HepG2 (cell line): Measurements from ENCODE around the gene TUBA4A. TPM values are rescaled to one million over a fixed set of nuclear protein-coding genes. Genes with fewer than 3 reads are reported as not detected.

Experiments
- AFF4 ChIP-seq: sonication (generic); formaldehyde crosslinking; IDR thresholded peaks from 2 replicates; pipeline ENCODE4 v1.4.0; 2020; ENCODE audit warnings: missing genetic modification reagents
- NFE2L1 ChIP-seq: sonication (generic); formaldehyde crosslinking; IDR thresholded peaks from 2 replicates; pipeline ENCODE4 v1.4.0; 2020; ENCODE audit warnings: missing genetic modification reagents, mild to moderate bottlenecking, borderline replicate concordance
- SPEN ChIP-seq: sonication (generic); formaldehyde crosslinking; IDR thresholded peaks from 2 replicates; pipeline ENCODE4 v1.5.1; 2020; ENCODE audit warnings: low read depth, mild to moderate bottlenecking, missing genetic modification reagents
- XRCC5 ChIP-seq: fragments of 200-400 bp; formaldehyde crosslinking; optimal IDR thresholded peaks from 2 replicates; pipeline ENCODE3; 2017; ENCODE audit warnings: mild to moderate bottlenecking, low read length
- ZBTB34 ChIP-seq: sonication (generic); formaldehyde crosslinking; IDR thresholded peaks from 2 replicates; pipeline ENCODE4 v1.8.0; 2022; ENCODE audit warnings: mild to moderate bottlenecking, missing genetic modification reagents
- ZFAT ChIP-seq: sonication (generic); formaldehyde crosslinking; conservative IDR thresholded peaks from 2 replicates; pipeline ENCODE4 v1.8.1; 2023; ENCODE audit warnings: missing genetic modification reagents, inconsistent platforms
- ZNF143 ChIP-seq: sonication (generic); formaldehyde crosslinking; IDR thresholded peaks from 2 replicates; pipeline ENCODE4 v1.4.0; 2020; ENCODE audit warnings: missing genetic modification reagents
- ZNF503 ChIP-seq: sonication (generic); formaldehyde crosslinking; IDR thresholded peaks from 2 replicates; pipeline ENCODE4 v1.4.0; 2020; ENCODE audit warnings: missing genetic modification reagents
- ZNF709 ChIP-seq: sonication (generic); formaldehyde crosslinking; IDR thresholded peaks from 2 replicates; pipeline ENCODE4 v1.5.0; 2020; ENCODE audit warnings: mild to moderate bottlenecking, missing genetic modification reagents
- ZNF891 ChIP-seq: sonication (generic); formaldehyde crosslinking; IDR thresholded peaks from 2 replicates; pipeline ENCODE4 v1.5.0; 2020; ENCODE audit warnings: mild to moderate bottlenecking, missing genetic modification reagents
- polyA plus RNA-seq, 8 experiments: library from polyadenylated mRNA; depleted of rRNA in 3 of 8; stranded (reverse) in 7 of 8; unstranded in 1 of 8; fragments of >200 nt; fragmentation: Illumina TruSeq in 4 of 8; extraction: Trizol in 4 of 8; gene quantifications; 2 replicates each; pipeline versions ENCODE4 v1.2.1 to v1.2.3, GENCODE V29; 2011 to 2016; ENCODE audit warnings: low read depth in 4 of 8, missing spikeins in 1 of 8, mixed read lengths in 1 of 8; ENCODE audit not compliant: insufficient read depth in 1 of 8
- total RNA-seq, 5 experiments: library from RNA; depleted of rRNA; stranded (reverse); fragments of >200 nt; fragmentation: Illumina TruSeq; extraction: Trizol; gene quantifications; 2 replicates each; pipeline ENCODE4 v1.2.3, GENCODE V29; 2016; ENCODE audit warnings: low read depth in 1 of 5
- TF ChIP-seq, protein P1 (sequence below): sonication (generic); formaldehyde crosslinking; IDR thresholded peaks from 2 replicates; pipeline ENCODE4 v1.9.0; 2022; ENCODE audit warnings: low read depth, missing genetic modification reagents
- TF ChIP-seq, protein P2 (sequence below): sonication (generic); formaldehyde crosslinking; IDR thresholded peaks from 2 replicates; pipeline ENCODE4 v1.4.0; 2020; ENCODE audit warnings: mild to moderate bottlenecking, missing genetic modification reagents
- TF ChIP-seq, protein P3 (sequence below): sonication (generic); formaldehyde crosslinking; IDR thresholded peaks from 2 replicates; pipeline ENCODE4 v1.4.0; 2020; ENCODE audit warnings: mild to moderate bottlenecking, missing genetic modification reagents

Gene TUBA4A
- total and polyA plus RNA-seq, 2 of the 13 experiments (the other 11 are each of a cell fraction or from before 2014, with no cell fraction given): 1.3 to 12.7 TPM

DNA sequence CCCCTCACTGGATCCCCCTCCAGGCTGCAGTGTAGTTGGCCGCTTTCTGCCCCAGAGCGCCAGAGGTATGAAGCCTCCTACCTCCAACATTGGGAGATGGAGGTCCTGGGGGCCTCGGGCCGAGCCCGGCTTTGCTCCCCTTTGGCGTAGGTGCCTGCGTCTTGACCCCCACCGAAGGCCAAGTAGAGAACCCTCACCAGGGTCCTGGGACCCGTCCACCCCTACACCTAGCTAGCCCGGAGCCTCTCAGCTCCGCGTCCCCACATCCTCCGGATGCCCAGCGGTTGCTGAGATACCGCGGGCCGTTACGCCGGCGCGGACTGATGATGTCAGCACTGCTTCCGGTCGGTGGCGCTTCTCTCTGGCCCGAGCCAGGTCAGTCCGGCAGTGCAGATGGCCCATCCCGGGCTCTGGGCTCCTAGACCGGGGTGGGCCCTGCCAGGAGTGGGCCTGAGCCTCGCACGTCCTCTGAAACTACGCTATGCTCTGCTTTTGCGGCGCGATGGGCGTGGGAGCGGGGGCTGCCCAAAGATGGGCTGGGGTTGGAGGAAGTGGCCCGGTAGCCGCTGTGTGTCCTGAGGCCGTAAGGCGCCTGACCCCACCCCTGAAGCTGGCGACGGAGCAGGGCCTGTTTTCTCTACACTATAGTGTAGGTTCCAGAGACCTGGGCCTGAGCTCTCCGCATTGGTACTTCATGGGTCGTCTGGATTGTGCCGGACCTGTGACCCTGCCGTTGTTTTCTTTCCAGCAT is 8.4 kb downstream of the TUBA4A start, which contains the start of the genes GLB1L and STK16 (continued):
- TF ChIP-seq SPEN (CRISPR knock-in tag) (peak; percentile 97), AFF4 (CRISPR knock-in tag) (no peak), ZNF503 (CRISPR knock-in tag) (peak; percentile 64; the same call in 1 of the 2 replicates), ZNF143 (CRISPR knock-in tag) (peak; percentile 64; the same call in 1 of the 2 replicates), ZFAT (no peak), ZNF709 (CRISPR knock-in tag) (peak; percentile 91), ZBTB34 (peak; percentile 33; the same call in 1 of the 2 replicates), XRCC5 (peak; percentile 81), NFE2L1 (CRISPR knock-in tag) (no peak; the same call in 1 of the 2 replicates), ZNF891 (CRISPR knock-in tag) (peak; percentile 94)
- TF ChIP-seq, protein P1, sequence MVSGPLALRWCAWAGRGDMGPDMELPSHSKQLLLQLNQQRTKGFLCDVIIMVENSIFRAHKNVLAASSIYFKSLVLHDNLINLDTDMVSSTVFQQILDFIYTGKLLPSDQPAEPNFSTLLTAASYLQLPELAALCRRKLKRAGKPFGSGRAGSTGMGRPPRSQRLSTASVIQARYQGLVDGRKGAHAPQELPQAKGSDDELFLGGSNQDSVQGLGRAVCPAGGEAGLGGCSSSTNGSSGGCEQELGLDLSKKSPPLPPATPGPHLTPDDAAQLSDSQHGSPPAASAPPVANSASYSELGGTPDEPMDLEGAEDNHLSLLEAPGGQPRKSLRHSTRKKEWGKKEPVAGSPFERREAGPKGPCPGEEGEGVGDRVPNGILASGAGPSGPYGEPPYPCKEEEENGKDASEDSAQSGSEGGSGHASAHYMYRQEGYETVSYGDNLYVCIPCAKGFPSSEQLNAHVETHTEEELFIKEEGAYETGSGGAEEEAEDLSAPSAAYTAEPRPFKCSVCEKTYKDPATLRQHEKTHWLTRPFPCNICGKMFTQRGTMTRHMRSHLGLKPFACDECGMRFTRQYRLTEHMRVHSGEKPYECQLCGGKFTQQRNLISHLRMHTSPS: peak; percentile 85; the same call in 1 of the 2 replicates
- TF ChIP-seq, protein P2, sequence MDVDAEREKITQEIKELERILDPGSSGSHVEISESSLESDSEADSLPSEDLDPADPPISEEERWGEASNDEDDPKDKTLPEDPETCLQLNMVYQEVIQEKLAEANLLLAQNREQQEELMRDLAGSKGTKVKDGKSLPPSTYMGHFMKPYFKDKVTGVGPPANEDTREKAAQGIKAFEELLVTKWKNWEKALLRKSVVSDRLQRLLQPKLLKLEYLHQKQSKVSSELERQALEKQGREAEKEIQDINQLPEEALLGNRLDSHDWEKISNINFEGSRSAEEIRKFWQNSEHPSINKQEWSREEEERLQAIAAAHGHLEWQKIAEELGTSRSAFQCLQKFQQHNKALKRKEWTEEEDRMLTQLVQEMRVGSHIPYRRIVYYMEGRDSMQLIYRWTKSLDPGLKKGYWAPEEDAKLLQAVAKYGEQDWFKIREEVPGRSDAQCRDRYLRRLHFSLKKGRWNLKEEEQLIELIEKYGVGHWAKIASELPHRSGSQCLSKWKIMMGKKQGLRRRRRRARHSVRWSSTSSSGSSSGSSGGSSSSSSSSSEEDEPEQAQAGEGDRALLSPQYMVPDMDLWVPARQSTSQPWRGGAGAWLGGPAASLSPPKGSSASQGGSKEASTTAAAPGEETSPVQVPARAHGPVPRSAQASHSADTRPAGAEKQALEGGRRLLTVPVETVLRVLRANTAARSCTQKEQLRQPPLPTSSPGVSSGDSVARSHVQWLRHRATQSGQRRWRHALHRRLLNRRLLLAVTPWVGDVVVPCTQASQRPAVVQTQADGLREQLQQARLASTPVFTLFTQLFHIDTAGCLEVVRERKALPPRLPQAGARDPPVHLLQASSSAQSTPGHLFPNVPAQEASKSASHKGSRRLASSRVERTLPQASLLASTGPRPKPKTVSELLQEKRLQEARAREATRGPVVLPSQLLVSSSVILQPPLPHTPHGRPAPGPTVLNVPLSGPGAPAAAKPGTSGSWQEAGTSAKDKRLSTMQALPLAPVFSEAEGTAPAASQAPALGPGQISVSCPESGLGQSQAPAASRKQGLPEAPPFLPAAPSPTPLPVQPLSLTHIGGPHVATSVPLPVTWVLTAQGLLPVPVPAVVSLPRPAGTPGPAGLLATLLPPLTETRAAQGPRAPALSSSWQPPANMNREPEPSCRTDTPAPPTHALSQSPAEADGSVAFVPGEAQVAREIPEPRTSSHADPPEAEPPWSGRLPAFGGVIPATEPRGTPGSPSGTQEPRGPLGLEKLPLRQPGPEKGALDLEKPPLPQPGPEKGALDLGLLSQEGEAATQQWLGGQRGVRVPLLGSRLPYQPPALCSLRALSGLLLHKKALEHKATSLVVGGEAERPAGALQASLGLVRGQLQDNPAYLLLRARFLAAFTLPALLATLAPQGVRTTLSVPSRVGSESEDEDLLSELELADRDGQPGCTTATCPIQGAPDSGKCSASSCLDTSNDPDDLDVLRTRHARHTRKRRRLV (CRISPR knock-in tag): 0 out of 2 replicates have a peak, but pooled peaks have one; percentile 82
- TF ChIP-seq, protein P3, sequence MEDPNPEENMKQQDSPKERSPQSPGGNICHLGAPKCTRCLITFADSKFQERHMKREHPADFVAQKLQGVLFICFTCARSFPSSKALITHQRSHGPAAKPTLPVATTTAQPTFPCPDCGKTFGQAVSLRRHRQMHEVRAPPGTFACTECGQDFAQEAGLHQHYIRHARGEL: no peak
